Upper lobe of left lung (tissue), 6 donors: ENCODE data around the gene FAM120B. TPM values are rescaled to one million over a fixed set of nuclear protein-coding genes. Genes with fewer than 3 reads are reported as not detected.

Experiments used
- ATAC-seq, 2 donors: fragments of 200-7000 bp; cut with Tn5 transposase; one replicate each; pipeline ENCODE4 v1.9.1; 2022; ENCODE audit warnings: mild to moderate bottlenecking in 2 of 2, moderate library complexity in 2 of 2; ENCODE audit not compliant: low FRiP score in 2 of 2
- DNase-seq, 2 donors: peaks; one replicate each; pipeline ENCODE4 v3.0.0-alpha.2; 2019 to 2020
- H3K27ac ChIP-seq, 4 donors: fragments of 200-600 bp; sonication (generic); one replicate each; pipeline ENCODE4 v1.5.1; 2016 to 2019
- H3K27me3 ChIP-seq, 4 donors: fragments of 200-600 bp; sonication (generic); one replicate each; pipeline ENCODE4 v1.5.1; 2017 to 2019
- H3K36me3 ChIP-seq, 4 donors: fragments of 200-600 bp; sonication (generic); one replicate each; pipeline ENCODE4 v1.5.1; 2016 to 2019
- H3K4me1 ChIP-seq, 4 donors: fragments of 200-600 bp; sonication (generic); one replicate each; pipeline ENCODE4 v1.5.1; 2018 to 2019
- H3K4me3 ChIP-seq, 4 donors: fragments of 200-600 bp; sonication (generic); one replicate each; pipeline ENCODE4 v1.5.1; 2017 to 2019; ENCODE audit warnings: mild to moderate bottlenecking in 2 of 4, moderate library complexity in 1 of 4
- H3K9me3 ChIP-seq, 4 donors: fragments of 200-600 bp; sonication (generic); one replicate each; pipeline ENCODE4 v1.5.1; 2018 to 2019
- EP300 ChIP-seq, 4 donors: sonication (generic); formaldehyde crosslinking; IDR thresholded peaks; one replicate each; pipeline ENCODE4 v1.5.1; 2017; ENCODE audit warnings: antibody characterized with exemption in 4 of 4, control low read depth in 2 of 4
- POLR2A ChIP-seq, 4 donors: fragments of 450-650 bp; IDR thresholded peaks; one replicate each; pipeline ENCODE4 v1.5.1; 2016 to 2017; ENCODE audit warnings: antibody characterized with exemption in 4 of 4, mild to moderate bottlenecking in 2 of 4
- POLR2AphosphoS5 ChIP-seq, 2 donors: sonication (generic); formaldehyde crosslinking; IDR thresholded peaks; one replicate each; pipeline ENCODE4 v1.5.1; 2017; ENCODE audit warnings: antibody characterized with exemption in 2 of 2
- WGBS, 2 donors: methylation state at CpG; one replicate each; pipeline ENCODE4 v1.1.5; 2017 to 2018; 5-methylcytosine and 5-hydroxymethylcytosine counted together
- total RNA-seq, 6 donors: library from RNA; depleted of rRNA in 4 of 6; stranded (reverse); fragments of >200 nt in 4 of 6; gene quantifications; one replicate each; pipeline versions ENCODE4 v1.1.0 to v1.2.1, GENCODE V29; 2016 to 2021
- TF ChIP-seq, protein P1 (sequence below), 6 experiments: fragments of 450-650 bp in 4 of 6; fragments of 200-600 bp in 2 of 6; sonication (generic) in 2 of 6; IDR thresholded peaks; one replicate each; pipeline ENCODE4 v1.5.1; 2016 to 2019; ENCODE audit warnings: antibody characterized with exemption in 6 of 6
- donor health status: DM: no; HTN: no; CAD: no; lungs with moderate emphysema.
- donor health status: DM: no; HTN: yes; CAD: no; lungs with severe emphysema.

Gene FAM120B
- total RNA-seq, 6 donors from 2014 or later: 20.1 to 51.3 (median 28.3) TPM

DNA sequence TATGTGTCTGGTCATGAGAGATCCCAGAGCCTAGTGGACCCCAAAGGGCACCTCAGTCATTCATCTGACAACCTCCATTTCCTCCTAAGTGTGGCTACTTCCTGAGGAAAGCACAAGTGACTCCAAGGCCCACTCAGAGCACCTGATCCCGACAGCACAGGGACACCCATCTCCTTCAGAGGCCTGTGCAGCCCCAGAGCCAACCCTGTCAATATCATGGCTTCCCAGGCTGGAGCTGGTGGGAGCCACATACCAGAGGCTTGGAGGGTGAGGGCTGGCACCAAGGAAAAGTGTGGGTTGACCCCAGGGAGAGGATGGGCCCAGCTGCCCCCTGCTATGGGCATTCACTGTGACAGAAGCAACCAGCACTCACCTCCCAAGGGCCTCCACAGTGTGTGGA is 129.2 kb downstream of the FAM120B start:
- H3K4me3 ChIP-seq: no peak overlapping the region
- DNase-seq: no peak
- no peak for ATAC-seq
- H3K27me3 ChIP-seq: no peaks in the 10 kb centered on the region
- H3K27ac ChIP-seq: no peak overlapping the region
- H3K36me3 ChIP-seq: no peaks in the 10 kb centered on the region
- no peaks in the 10 kb centered on the region for H3K9me3 ChIP-seq
- 57 to 78% methylated on average over 1 of the region's 1 CpG for WGBS, 2 donors
- H3K4me1 ChIP-seq: peaks cover 7 to 11% (median 9%) of the 10 kb centered on the region in 4 donors
- TF ChIP-seq EP300 (IDR thresholded peaks at IDR 0.05): no peak
- TF ChIP-seq, protein P1, sequence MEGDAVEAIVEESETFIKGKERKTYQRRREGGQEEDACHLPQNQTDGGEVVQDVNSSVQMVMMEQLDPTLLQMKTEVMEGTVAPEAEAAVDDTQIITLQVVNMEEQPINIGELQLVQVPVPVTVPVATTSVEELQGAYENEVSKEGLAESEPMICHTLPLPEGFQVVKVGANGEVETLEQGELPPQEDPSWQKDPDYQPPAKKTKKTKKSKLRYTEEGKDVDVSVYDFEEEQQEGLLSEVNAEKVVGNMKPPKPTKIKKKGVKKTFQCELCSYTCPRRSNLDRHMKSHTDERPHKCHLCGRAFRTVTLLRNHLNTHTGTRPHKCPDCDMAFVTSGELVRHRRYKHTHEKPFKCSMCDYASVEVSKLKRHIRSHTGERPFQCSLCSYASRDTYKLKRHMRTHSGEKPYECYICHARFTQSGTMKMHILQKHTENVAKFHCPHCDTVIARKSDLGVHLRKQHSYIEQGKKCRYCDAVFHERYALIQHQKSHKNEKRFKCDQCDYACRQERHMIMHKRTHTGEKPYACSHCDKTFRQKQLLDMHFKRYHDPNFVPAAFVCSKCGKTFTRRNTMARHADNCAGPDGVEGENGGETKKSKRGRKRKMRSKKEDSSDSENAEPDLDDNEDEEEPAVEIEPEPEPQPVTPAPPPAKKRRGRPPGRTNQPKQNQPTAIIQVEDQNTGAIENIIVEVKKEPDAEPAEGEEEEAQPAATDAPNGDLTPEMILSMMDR (IDR thresholded peaks at IDR 0.05): no peak
- no peak for TF ChIP-seq POLR2AphosphoS5 (IDR thresholded peaks at IDR 0.05)
- TF ChIP-seq POLR2A (IDR thresholded peaks at IDR 0.05): no peak

DNA sequence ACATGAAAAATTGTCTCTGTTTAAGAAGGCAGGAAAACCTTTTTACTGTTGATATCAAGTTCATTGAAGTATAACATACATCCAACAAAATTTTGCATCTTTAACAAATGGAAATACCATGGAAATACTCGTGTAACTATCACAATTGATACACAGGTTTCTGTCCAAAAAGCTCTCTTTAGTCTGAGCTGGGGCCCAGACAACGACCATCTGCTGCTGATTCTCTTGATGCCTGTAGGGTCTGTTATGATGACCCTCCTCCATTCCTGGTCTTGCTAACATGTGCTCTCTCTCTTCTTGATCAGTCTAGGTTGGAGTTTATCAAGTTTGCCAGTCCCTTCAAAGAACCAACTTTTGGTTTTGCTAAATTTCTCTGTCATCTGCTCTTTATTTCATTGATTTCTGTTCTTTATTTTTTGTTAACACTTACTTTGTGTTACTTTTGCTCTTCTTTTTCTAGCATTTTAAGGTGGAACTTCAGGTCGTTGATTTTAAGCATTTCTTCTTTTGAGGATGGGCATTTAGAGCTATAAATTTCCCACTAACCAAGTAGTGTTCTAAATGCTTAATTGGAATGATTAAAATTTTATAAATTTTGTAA is 129.8 kb downstream of the FAM120B start:
- ATAC-seq (no peak), DNase-seq (no peak)
- WGBS, 2 donors: 83 to 86% methylated on average over 3 of the region's 3 CpGs
- TF ChIP-seq, protein P1 (IDR thresholded peaks at IDR 0.05): no peak
- TF ChIP-seq POLR2AphosphoS5 (IDR thresholded peaks at IDR 0.05): no peak
- Histone ChIP-seq H3K36me3 (no peaks in the 10 kb centered on the region), H3K4me3 (no peak overlapping the region), H3K9me3 (no peaks in the 10 kb centered on the region), H3K27me3 (no peaks in the 10 kb centered on the region), H3K4me1 (peaks cover 7 to 11% (median 9%) of the 10 kb centered on the region in 4 donors), H3K27ac (no peak overlapping the region)

DNA sequence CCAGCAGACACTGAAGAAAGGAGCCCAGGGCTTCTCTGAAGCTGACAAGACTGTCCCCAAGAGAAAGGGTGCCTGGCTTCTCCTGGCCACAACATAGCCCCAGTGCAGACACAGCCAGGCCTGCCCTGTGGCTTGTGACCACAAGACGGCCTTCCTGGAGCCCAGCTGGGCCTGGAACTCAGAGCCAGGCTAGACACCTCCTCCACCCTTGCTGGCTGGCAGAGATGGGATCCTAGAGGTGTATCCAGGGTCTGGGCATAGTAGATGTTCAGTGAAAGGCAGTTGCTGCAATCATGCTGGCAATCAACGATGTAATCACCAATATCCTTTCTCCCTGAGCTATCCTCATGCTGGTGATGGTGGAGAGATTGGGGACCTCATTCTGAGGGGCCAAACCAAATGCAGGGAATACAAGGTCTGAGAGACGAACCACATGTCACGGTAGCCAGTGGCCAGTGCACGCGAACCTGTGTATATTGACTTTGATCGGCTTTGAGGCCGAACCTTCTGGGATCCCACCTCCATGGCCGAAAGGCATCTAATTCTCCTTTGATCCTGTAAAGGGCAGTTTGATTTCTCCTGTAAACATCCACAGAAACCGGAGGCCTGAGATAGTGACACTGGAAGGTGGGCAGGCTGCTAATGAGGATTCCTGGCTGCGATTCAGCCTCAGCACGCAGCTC is 131.3 kb downstream of the FAM120B start:
- DNase-seq (no peak), ATAC-seq (no peak)
- TF ChIP-seq EP300 (IDR thresholded peaks at IDR 0.05) (no peak), POLR2A (IDR thresholded peaks at IDR 0.05) (no peak), POLR2AphosphoS5 (IDR thresholded peaks at IDR 0.05) (no peak)
- TF ChIP-seq, protein P1 (IDR thresholded peaks at IDR 0.05): no peak
- Histone ChIP-seq H3K27me3 (no peaks in the 10 kb centered on the region), H3K4me1 (peaks cover 7 to 11% (median 9%) of the 10 kb centered on the region in 4 donors), H3K36me3 (no peaks in the 10 kb centered on the region), H3K9me3 (no peaks in the 10 kb centered on the region), H3K4me3 (peak overlapping the region; percentile 6 to 32 (median 28)), H3K27ac (no peak overlapping the region)
- WGBS, 2 donors: 53 to 82% methylated on average over 8 to 12 of the region's 12 CpGs

DNA sequence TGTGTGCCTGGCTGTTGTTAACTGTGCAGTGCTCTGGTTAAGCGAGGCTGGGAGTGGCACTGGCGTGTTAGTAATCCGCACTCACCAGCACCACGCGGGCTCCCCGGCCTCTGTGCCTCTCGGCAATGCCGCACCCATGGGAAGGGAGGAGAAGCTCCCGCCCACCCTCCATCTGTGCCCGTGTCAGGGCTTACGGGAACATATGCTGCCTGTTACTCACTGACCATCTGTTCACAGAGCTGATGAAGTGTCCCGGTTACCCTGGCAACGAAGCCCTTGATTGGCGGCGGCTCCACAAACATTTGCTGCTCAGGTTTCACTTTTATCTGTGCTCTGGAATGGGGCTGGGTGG is 131.8 kb downstream of the FAM120B start:
- no peaks in the 10 kb centered on the region for H3K9me3 ChIP-seq
- TF ChIP-seq, protein P1 (IDR thresholded peaks at IDR 0.05): no peak
- TF ChIP-seq POLR2A (IDR thresholded peaks at IDR 0.05) (no peak), POLR2AphosphoS5 (IDR thresholded peaks at IDR 0.05) (peak; percentile 82 to 88), EP300 (IDR thresholded peaks at IDR 0.05) (peak in 1 of 4 donors; percentile 75)
- 1% methylated on average over 15 of the region's 15 CpGs; no CpG with 5 or more reads in 1 of the 2 donors for WGBS, 2 donors
- no peak overlapping the region for H3K27ac ChIP-seq
- peak; percentile 85 to 87 for DNase-seq
- H3K4me3 ChIP-seq: peak overlapping the region; percentile 6 to 32 (median 28)
- H3K36me3 ChIP-seq: no peaks in the 10 kb centered on the region
- H3K27me3 ChIP-seq: no peaks in the 10 kb centered on the region
- peaks cover 7 to 11% (median 9%) of the 10 kb centered on the region in 4 donors for H3K4me1 ChIP-seq
- peak; percentile 92 to 94 for ATAC-seq

DNA sequence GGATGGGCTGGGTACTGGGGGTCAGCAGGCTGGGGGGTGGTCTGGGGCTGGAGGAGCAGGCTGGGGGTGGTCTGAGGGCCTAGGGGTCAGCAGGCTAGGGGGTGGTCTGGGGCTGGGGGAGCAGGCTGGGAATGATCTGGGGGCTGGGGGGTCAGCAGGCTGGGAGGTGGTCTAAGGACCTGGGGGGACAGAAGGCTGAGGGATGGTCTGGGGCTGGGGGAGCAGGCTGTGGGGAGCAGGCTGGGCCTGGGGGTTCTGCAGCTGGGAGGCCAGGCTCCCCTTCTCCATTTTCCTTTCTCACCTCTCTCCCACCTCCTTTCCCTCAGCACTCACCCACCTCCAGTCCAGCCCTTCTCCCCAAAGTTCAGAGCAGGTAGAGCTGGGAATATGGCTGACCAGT is 132.3 kb downstream of the FAM120B start:
- no peak overlapping the region for H3K4me3 ChIP-seq
- no peak for DNase-seq
- TF ChIP-seq, protein P1 (IDR thresholded peaks at IDR 0.05): no peak
- TF ChIP-seq POLR2AphosphoS5 (IDR thresholded peaks at IDR 0.05) (no peak), POLR2A (IDR thresholded peaks at IDR 0.05) (no peak), EP300 (IDR thresholded peaks at IDR 0.05) (no peak)
- H3K4me1 ChIP-seq: peaks cover 7 to 11% (median 9%) of the 10 kb centered on the region in 4 donors
- H3K36me3 ChIP-seq: no peaks in the 10 kb centered on the region
- ATAC-seq: no peak
- no peak overlapping the region for H3K27ac ChIP-seq
- H3K27me3 ChIP-seq: no peaks in the 10 kb centered on the region
- H3K9me3 ChIP-seq: no peaks in the 10 kb centered on the region
